Activated CD4-positive, alpha-beta T cell treated with anti-CD3 and anti-CD28 coated beads, Interleukin-2, amount 50 U/mL, for 16 hours (primary cell): Measurements from ENCODE around the gene SUMF2.
"Not testable (repeated sequence)": the region's sequence is repeated elsewhere in the genome, so short reads cannot be mapped to it uniquely, and the experiment has no call there.

Experiments used
- DNase-seq: peaks from one replicate; pipeline ENCODE4 v3.0.0-alpha.2; 2020

Gene SUMF2

DNA sequence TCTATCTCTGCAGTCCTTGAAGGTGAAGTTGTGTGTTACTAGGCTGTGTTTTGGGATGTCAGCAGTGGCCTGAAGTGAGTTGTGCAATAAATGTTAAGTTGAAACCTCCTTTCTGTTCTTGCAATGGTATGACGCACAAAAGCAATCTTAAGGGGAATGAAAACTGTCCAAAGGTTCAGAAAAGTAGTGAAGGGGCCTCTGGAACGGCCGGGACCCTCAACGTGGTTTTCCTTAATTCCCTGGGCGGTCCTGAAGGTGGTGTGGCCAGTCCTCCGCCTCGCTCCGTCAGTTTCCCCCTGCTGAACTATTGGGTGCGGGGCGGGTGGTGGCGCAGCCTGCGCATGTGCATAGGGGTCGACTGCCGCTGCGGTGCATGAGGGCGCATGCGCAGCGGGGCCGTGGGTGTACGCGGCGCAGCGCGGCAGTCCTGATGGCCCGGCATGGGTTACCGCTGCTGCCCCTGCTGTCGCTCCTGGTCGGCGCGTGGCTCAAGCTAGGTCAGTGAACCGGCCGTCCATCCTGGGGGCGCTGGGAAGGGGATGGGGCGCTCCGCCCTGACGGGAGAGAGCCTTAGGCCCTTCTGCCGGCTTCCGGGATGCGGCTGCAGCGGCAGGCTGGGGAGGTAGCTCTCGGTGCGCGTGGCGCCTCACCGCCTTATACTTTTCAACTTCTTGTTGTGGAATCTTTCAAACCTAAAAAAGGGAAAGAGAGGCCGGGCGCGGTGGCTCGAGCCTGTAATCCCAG is at the start of gene SUMF2:
SUMF2 (plus strand) TSS at position 405 of the 744 bp plus-strand sequence; CDS start at position 431, 26 bp downstream.
- peak; percentile 92 for DNase-seq

GRCh38 chr7:56017015-56017414 is 47.1 kb upstream of the SUMF2 start:
- DNase-seq = not testable (repeated sequence)

DNA sequence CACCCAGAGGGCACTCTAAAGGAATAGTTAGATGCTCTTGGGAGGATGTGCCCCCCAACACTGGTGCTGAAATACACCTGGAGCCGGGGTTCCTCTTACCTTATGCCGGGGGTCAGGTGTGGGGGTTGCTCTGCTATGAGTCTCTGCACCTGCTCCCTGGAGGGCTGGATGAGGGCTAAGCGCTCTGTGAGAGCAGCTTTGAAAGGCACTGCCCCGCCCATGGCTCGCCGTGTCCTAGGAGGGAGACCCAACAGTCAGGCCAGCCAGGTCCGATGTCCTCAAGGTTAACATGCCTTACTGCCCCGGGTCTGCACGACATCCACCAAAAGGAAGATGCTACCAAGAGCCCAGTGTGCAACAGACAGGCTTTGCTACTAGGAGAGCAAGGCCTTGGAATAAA is 44.6 kb upstream of the SUMF2 start:
- DNase-seq = no peak

- no peak for DNase-seq
Measured at GRCh38 chr7:56023500-56023899, 40.6 kb upstream of the SUMF2 start.

DNA sequence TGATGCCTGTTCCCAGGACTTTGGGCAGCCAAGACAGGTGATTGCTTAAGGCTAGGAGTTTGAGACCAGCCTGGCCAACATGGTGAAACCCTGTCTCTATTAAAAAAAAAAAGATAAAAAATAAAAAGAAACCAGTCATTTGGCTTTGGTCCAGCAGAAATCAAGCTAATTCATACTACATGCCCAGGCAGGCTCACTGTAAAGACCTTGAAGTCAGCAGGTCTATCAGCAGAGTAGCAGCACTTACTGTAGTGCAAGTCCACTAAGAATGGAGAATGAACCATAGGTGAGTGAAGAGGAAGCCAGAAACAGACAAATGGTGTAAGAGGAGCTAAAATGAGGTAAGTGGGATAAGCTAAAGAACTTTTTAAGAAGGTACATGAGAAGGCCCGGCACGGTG is 37.5 kb upstream of the SUMF2 start:
- DNase-seq = no peak

DNA sequence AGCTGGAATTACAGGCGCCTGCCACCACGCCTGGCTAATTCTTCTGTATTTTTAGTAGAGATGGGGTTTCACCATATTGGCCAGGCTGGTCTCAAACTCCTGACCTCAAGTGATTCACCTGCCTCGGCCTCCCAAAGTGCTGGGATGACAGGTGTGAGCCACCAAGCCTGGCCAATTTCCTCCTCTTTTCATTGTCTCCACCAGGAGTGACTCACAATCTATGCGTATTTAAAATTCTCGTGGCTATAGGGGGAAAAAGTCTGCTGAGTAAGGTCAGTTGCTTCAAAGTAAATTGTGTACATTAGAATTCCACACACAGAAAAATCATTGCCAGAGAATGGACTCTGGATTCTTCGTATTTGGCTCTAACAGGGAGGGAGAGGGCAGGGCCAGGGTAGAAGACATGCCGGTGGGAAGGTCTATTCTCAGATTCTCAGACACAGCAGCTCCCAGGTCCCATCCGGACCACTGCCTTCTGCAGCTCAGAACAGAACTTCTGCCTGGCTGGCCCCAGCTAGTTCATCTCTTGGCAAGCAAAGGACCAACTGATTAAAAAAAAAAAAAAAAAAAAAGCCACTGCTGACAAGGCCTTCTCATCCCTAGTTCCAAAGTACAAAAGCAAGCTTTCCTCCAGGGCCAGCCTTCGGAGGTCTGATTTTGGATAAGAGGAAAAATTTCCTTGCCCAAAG is 35.0 kb upstream of the SUMF2 start:
- DNase-seq = no peak

DNA sequence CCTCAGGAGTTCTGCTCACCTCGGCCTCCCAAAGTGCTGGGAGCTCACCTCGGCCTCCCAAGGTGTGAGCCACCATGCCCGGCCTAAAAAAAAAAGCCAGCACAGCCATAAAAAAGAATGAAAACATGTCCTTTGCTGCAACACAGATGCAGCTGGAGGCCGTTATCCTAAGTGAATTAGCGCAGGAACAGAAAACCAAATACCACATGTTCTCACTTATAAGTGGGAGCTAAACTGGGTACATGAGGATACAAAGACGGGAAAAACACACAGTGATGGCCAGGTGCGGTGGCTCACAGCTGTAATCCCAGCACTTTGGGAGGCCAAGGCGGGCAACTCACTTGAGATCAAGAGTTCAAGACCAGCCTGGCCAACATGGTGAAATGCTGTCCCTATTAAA is 33.7 kb upstream of the SUMF2 start:
- DNase-seq = no peak

- not testable (repeated sequence) for DNase-seq
Measured at GRCh38 chr7:56031556-56031955, 32.5 kb upstream of the SUMF2 start.

GRCh38 chr7:56032578-56032977 is 31.5 kb upstream of the SUMF2 start:
- DNase-seq = not testable (repeated sequence)

DNA sequence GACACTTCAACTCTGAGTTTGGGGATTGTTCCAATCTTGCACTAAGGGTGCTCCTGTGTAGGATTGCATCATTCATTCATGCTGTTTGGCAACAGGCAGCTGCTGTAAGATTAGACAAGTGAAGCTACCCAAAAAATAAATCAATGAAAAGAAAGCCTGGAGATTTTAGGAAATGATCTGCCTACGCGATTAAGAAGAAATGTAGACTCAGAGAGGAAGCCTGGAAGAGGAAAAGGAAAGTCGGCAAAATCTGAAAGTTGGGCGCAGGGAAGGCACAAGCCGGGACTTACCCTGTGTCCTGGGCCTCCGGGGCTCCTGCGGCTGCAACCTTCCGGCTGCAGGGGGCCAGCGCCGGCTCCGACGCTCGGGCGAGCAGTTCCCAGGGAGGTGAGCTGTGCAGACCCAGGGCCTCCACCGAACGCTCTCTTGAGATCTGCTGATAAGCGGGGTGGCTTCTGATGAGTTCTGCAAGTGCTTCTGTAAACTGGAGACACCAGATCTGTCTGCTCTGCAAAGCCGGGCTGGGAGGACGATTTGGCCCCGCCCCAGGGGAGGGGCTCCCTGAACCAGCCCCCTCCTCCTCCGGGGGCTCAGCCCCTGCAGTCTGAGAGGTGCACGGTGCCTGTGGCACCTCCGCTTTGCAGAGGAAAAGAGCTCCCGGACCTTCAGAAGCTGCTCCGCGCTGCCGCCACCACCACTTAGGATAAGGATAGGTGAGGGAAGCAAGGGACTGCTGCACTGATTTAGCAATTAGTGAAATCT is 30.2 kb upstream of the SUMF2 start:
- peak; percentile 85 for DNase-seq

DNA sequence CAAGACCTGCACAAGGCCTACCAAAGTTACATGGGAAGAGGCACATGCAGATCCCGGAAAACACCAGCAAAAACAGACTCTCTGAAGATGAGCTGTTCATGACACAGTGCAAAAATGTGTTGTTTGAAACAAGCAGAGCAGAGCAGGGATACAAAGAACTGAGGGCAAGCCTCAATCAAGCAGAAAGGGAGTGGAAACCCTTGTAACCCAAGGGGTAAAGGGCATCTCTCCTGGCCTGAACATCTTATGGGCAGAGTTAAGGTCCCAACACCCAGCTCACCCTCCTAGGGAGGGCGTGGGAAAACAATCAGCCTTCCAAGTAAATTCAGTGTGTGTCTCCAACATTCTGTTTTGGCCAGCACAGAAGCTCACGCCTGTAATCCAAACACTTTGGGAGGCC is 23.4 kb upstream of the SUMF2 start:
- no peak for DNase-seq

- not testable (repeated sequence) for DNase-seq
Measured at GRCh38 chr7:56045758-56046157, 18.3 kb upstream of the SUMF2 start.

GRCh38 chr7:56046721-56047445 is 17.2 kb upstream of the SUMF2 start:
- DNase-seq = no peak

GRCh38 chr7:56047446-56048116 is 16.5 kb upstream of the SUMF2 start:
- DNase-seq = not testable (repeated sequence)

GRCh38 chr7:56048245-56048644 is 15.8 kb upstream of the SUMF2 start:
- DNase-seq = no peak

GRCh38 chr7:56048763-56049162 is 15.3 kb upstream of the SUMF2 start:
- DNase-seq = not testable (repeated sequence)

DNA sequence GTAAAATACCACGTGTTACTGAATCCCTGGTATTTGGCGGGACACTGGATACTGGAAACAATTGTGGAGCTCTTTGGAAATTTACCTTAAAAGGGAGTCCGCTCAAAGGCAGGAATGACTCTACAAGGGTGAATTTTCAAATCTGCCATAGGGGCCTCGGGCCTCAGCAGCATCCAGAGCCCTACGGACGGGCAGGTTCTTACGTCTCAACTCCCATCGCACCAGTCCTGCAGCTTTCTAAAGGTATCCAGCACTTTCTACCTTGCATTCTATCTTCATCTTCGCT is 13.1 kb upstream of the SUMF2 start:
- no peak for DNase-seq

- peak; percentile 97 for DNase-seq
Measured at GRCh38 chr7:56051339-56052191, 12.5 kb upstream of the SUMF2 start, which contains the start of the genes CCT6A and PSPH. TSS of gene CCT6A (plus strand) at chr7:56051765. CDS start at chr7:56051849, 84 bp downstream. TSS of gene PSPH (minus strand) at chr7:56051444. CDS start at chr7:56021212, 30,232 bp downstream.

DNA sequence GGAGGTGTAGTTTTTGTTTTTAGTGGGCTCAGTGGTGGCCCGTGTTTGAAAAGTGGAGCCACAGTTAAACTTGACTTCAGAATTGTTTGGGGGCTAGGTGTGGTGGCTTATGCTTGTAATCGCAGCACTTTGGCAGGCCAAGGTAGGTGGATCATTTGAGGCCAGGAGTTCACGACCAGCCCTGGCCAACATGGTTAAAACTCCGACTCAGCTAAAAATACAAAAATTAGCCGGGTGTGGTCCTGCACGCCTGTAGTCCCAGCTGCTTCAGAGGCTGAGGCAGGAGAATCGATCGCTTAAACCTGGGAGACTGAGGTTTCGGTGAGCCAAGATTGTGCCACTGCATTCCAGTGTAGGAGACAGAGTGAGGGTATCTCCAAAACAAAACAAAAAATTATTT is 10.7 kb upstream of the SUMF2 start:
- DNase-seq = no peak

GRCh38 chr7:56053993-56054392 is 10.1 kb upstream of the SUMF2 start:
- no peak for DNase-seq

DNA sequence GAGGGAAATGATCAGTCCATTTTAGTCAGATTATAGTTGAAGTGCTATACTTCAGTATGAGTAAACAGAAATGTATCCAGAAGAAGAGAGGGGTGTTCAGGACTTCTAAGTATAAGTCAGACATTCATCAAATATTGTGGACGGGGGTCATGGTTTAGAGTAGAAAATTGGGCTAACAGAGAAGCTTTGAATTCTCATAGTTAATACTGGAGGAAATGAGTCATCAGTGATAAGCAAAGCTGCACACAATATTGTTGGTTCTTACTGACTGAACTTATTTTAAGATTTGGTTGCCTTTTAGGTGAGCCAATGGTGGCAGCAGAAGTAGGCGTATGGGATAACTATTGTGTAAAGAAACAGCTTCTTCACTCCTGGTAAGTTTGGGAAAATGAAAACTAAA is 1.7 kb upstream of the SUMF2 start:
- DNase-seq = peak; percentile 46
